ENCODE data around the gene QTRT2.

GRCh38 chr3:114126461-114126860 lies 69.9 kb downstream of the QTRT2 start:
- TF ChIP-seq CTCF (conservative IDR thresholded peaks at IDR 0.05; ENCODE audit: low read depth, low read length) (no peak), EZH2 (IDR thresholded peaks at IDR 0.05; ENCODE audit: borderline replicate concordance, low read depth, low read length, poor library complexity, severe bottlenecking) (no peak)
